PC-9 (cell line): ENCODE measurements around the gene PYGB. TPM values are rescaled to one million over a fixed set of nuclear protein-coding genes. Genes with fewer than 3 reads are reported as not detected.
A peak's percentile ranks its signal among the peaks of the same experiment; 100 is the strongest.

Experiments used
- BruUV-seq: library from RNA; stranded (reverse); fragments of 400-500 nt; replicated peaks from 2 replicates; lab custom pipeline; 2021; lab: Mats Ljungman, UMichigan
- CTCF ChIA-PET: fragments of 300-600 bp; sonication (Branson Sonifier 250); formaldehyde crosslinking; loops from one replicate; lab custom pipeline; 2022; ENCODE audit warnings: antibody characterized with exemption; lab: Charles Lee
- POLR2A ChIA-PET: fragments of 300-600 bp; sonication (Branson Sonifier 250); formaldehyde crosslinking; loops from one replicate; lab custom pipeline; 2022; ENCODE audit warnings: antibody characterized with exemption; ENCODE audit not compliant: unreplicated experiment; lab: Charles Lee
- DNase-seq, 2 experiments: peaks; one replicate each; pipeline versions ENCODE4 v3.0.0 to v3.0.0-alpha.2; 2015 to 2022; ENCODE audit warnings: mixed read lengths in 1 of 2
- H2AFZ ChIP-seq: fragments of 200-600 bp; sonication (generic); 2 replicates; pipeline ENCODE4 v1.8.1; 2017; ENCODE audit warnings: antibody characterized with exemption
- H3F3A ChIP-seq: fragments of 200-600 bp; sonication (generic); 2 replicates; pipeline ENCODE4 v1.8.1; 2017; ENCODE audit warnings: antibody characterized with exemption, mild to moderate bottlenecking, low read depth; ENCODE audit not compliant: insufficient read depth
- H3K27ac ChIP-seq: fragments of 200-600 bp; sonication (generic); 2 replicates; pipeline ENCODE4 v1.6.1; 2016; ENCODE audit warnings: mixed run types
- H3K27me3 ChIP-seq: fragments of 200-600 bp; sonication (generic); 2 replicates; pipeline ENCODE4 v1.6.1; 2016; ENCODE audit warnings: low read depth, mixed run types; ENCODE audit not compliant: insufficient read depth
- H3K36me3 ChIP-seq: fragments of 200-600 bp; sonication (generic); 2 replicates; pipeline ENCODE4 v1.6.1; 2016; ENCODE audit warnings: low read depth, mixed run types
- H3K4me1 ChIP-seq: fragments of 200-600 bp; sonication (generic); replicated peaks from 2 replicates; pipeline ENCODE4 v1.6.1; 2016; ENCODE audit warnings: mixed run types; ENCODE audit not compliant: insufficient read depth
- H3K4me2 ChIP-seq: fragments of 200-600 bp; sonication (generic); 2 replicates; pipeline ENCODE4 v1.6.1; 2017; ENCODE audit warnings: mixed run types
- H3K4me3 ChIP-seq: fragments of 200-600 bp; sonication (generic); 2 replicates; pipeline ENCODE4 v1.6.1; 2016; ENCODE audit warnings: mixed run types
- H3K79me2 ChIP-seq: fragments of 200-600 bp; sonication (generic); 2 replicates; pipeline ENCODE4 v1.6.1; 2017; ENCODE audit warnings: low read depth, mixed run types
- H3K9me2 ChIP-seq: fragments of 200-600 bp; sonication (generic); 2 replicates; pipeline ENCODE4 v1.8.1; 2017; ENCODE audit warnings: mild to moderate bottlenecking; ENCODE audit not compliant: insufficient read depth
- H3K9me3 ChIP-seq: fragments of 200-600 bp; sonication (generic); 2 replicates; pipeline ENCODE4 v1.8.1; 2016; ENCODE audit warnings: low read depth; ENCODE audit not compliant: insufficient read depth
- H4K20me1 ChIP-seq: fragments of 200-600 bp; sonication (generic); 2 replicates; pipeline ENCODE4 v1.8.1; 2017; ENCODE audit not compliant: insufficient read depth
- EZH2 ChIP-seq: fragments of 200-600 bp; sonication (generic); IDR thresholded peaks from 2 replicates; pipeline ENCODE4 v1.8.0; 2017; ENCODE audit warnings: antibody characterized with exemption, low read depth
- intact Hi-C: fragments of 100-400 bp; cut with micrococcal nuclease; formaldehyde crosslinking; loops from one replicate; pipeline ENCODE4 v1.10.0; 2022; ENCODE audit not compliant: unreplicated experiment
- total RNA-seq: library from RNA; stranded (reverse); gene quantifications from 2 replicates; pipeline ENCODE4 v1.2.3, GENCODE V29; 2021
- TF ChIP-seq, protein P1 (sequence below): fragments of 200-600 bp; sonication (generic); conservative IDR thresholded peaks from 2 replicates; pipeline ENCODE4 v1.6.1; 2017; ENCODE audit warnings: mixed run types, antibody characterized with exemption, mild to moderate bottlenecking, moderate library complexity

PYGB gene
- total RNA-seq, 1 experiment from 2014 or later = 133 TPM

DNA sequence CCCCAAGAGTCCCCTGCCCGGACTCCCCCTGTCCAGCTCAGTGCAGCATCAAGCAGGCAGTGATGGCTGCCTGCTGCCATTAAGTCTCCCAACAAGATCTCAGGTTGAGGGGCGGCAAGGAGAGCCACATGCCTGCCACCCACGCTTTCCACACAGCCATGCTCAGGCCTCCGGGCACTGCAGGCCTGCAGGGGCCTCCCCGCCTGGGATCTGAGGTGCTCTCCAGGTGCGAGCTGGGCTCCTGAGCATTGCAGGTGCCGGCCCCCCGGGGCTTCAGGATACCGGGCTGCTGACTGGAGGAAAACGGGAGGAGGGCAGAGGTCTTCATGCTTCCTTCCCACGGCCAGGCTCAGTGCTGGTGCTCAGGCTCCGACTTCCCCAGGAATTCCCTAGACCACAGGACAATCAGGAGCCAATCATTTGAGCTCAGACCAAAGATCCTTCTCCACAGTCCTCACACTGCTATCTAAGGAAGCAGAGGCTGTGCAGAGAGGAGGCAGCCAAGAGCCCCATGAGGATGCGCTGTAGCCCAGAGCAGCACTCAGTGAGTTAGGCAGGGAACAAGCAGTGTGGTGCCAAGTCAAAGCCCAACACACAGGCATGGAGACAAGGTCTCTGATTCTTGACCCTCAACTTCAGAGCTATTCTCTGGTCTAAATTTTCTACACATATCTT is 52.7 kb downstream of the PYGB start:
- DNase-seq = no peak
- H3K9me2 ChIP-seq = no peaks in the 10 kb centered on the region
- ChIA-PET POLR2A (interaction anchor here (0.6 kb wide), 1 partner anchor 93 kb away, joined by 9 read pairs; no protein-coding TSS in a partner anchor), CTCF (interaction anchor here (0.5 to 1.7 kb wide), 3 partner anchors 45 to 267 kb away, joined by 3 to 11 read pairs (median 7); no protein-coding TSS in a partner anchor)
- H3K9me3 ChIP-seq = no peaks in the 10 kb centered on the region
- no peaks in the 10 kb centered on the region; the same call in 1 of the 2 replicates for H4K20me1 ChIP-seq
- intact Hi-C loops = no loop called here
- TF ChIP-seq, protein P1, sequence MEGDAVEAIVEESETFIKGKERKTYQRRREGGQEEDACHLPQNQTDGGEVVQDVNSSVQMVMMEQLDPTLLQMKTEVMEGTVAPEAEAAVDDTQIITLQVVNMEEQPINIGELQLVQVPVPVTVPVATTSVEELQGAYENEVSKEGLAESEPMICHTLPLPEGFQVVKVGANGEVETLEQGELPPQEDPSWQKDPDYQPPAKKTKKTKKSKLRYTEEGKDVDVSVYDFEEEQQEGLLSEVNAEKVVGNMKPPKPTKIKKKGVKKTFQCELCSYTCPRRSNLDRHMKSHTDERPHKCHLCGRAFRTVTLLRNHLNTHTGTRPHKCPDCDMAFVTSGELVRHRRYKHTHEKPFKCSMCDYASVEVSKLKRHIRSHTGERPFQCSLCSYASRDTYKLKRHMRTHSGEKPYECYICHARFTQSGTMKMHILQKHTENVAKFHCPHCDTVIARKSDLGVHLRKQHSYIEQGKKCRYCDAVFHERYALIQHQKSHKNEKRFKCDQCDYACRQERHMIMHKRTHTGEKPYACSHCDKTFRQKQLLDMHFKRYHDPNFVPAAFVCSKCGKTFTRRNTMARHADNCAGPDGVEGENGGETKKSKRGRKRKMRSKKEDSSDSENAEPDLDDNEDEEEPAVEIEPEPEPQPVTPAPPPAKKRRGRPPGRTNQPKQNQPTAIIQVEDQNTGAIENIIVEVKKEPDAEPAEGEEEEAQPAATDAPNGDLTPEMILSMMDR = no peak
- no peak for TF ChIP-seq EZH2
- no peak overlapping the region for H3K27ac ChIP-seq
- H3K79me2 ChIP-seq = no peaks in the 10 kb centered on the region
- BruUV-seq = no TSS peak
- H3K4me1 ChIP-seq = no peaks in the 10 kb centered on the region
- H3K4me2 ChIP-seq = no peak overlapping the region
- peaks cover 4% of the 10 kb centered on the region; the same call in 1 of the 2 replicates for H3K36me3 ChIP-seq
- no peaks in the 10 kb centered on the region for H3K27me3 ChIP-seq
- H3F3A ChIP-seq = peaks cover 47% of the 10 kb centered on the region
- H3K4me3 ChIP-seq = no peak overlapping the region
- no peak overlapping the region for H2AFZ ChIP-seq

DNA sequence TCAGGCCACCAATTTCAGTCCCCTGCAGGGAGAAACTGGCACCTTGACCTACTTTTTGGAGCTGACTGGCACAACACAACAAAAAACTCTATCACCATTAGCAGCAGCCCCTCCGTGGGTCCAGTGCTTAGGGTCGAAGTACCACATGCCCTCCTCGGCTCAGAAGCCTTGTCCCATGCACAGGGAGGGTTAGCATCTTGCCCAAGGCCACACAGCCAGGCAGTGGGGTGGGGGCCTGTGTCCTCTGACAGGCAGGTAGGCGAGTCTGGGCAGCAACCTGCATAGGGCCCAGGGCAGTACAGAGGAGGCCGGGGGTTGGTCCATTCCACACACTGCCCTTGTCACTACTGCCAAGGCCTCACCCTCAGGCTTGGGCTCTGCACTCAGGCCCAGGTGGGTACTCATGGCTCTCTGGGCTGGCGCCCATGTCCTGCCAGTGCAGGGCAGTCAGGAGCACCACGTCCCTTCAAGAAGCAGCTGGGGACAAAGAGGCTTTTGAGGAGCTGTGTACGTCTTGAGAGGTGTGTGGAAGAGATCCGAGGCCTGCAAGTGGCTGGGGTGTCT is 53.6 kb downstream of the PYGB start:
- BruUV-seq = no TSS peak
- H3K4me3 ChIP-seq = no peak overlapping the region
- H3K79me2 ChIP-seq = no peaks in the 10 kb centered on the region
- H3K27ac ChIP-seq = peak overlapping the region; percentile 22; the same call in 1 of the 2 replicates
- no peaks in the 10 kb centered on the region for H3K27me3 ChIP-seq
- ChIA-PET POLR2A (no interaction called here), CTCF (no interaction called here)
- intact Hi-C loops = no loop called here
- H3F3A ChIP-seq = peaks cover 39% of the 10 kb centered on the region
- H3K36me3 ChIP-seq = 0 out of 2 replicates have a peak, but pooled peaks cover 4% of the 10 kb centered on the region
- H3K9me3 ChIP-seq = no peaks in the 10 kb centered on the region
- no peaks in the 10 kb centered on the region; the same call in 1 of the 2 replicates for H4K20me1 ChIP-seq
- no peaks in the 10 kb centered on the region for H3K4me1 ChIP-seq
- H2AFZ ChIP-seq = no peak overlapping the region
- no peak for DNase-seq
- no peaks in the 10 kb centered on the region for H3K9me2 ChIP-seq
- no peak overlapping the region for H3K4me2 ChIP-seq
- TF ChIP-seq EZH2 = no peak
- TF ChIP-seq, protein P1 = no peak

DNA sequence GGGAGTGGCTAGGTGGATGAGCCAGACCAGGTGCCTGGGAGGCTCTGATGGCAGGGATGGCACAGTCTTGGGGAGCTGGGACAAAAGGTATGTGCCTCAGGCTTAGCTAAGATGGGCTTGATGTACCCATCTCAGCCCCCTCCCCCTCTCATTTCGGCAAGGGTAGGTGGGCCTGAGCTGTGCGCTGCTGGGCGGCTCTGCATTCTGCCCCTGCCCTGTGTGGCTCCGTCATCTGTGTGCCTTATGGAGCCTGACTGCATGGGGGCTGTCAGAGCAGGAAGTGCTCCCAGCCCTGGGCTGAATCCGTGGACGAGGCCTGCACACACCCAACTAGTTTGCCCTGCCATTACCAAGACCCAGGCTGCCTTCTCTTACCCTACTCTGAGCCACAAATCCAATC is 54.7 kb downstream of the PYGB start:
- POLR2A ChIA-PET = no interaction called here
- Histone ChIP-seq H3K9me3 (no peaks in the 10 kb centered on the region), H3F3A (peaks cover 29% of the 10 kb centered on the region), H3K27ac (no peak overlapping the region), H4K20me1 (no peaks in the 10 kb centered on the region), H3K9me2 (no peaks in the 10 kb centered on the region), H2AFZ (no peak overlapping the region), H3K4me3 (no peak overlapping the region), H3K79me2 (no peaks in the 10 kb centered on the region), H3K27me3 (no peaks in the 10 kb centered on the region), H3K36me3 (no peaks in the 10 kb centered on the region), H3K4me1 (no peaks in the 10 kb centered on the region), H3K4me2 (no peak overlapping the region)
- TF ChIP-seq, protein P1 = no peak
- no peak for TF ChIP-seq EZH2
- intact Hi-C loops = no loop called here
- BruUV-seq = no TSS peak
- CTCF ChIA-PET = no interaction called here
- DNase-seq = no peak
